Measurements from ENCODE around the gene MAPRE2.

The MAPRE2 gene

DNA sequence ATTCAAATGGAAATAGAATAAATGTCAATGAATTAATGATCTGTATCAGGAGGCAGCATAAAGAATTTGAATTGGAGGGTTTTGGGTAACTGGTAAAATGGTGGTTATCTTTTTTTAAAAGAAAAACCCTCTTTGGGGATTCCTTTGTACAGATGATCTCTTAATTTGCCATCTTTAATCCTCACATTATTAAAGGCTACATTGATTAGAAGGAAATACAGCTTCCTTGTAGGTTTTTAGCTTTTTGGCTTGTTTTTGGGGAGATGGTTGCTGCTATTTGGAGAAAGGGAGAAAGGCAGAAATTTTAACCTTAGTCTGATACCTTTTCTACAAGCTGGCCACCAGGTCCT, 600 bp upstream of the MAPRE2 start:
- H3K36me3 ChIP-seq (replicated peaks; ENCODE audit: low read depth, low read length): peaks cover 5% of the 10 kb centered on the region
- peak overlapping the region; percentile 94 for H3K4me3 ChIP-seq (ENCODE audit: low read length)
- peaks cover 40% of the 10 kb centered on the region for H4K20me1 ChIP-seq (ENCODE audit: insufficient read depth, low read length)
- peak overlapping the region; percentile 92 for H3K27ac ChIP-seq (ENCODE audit: low read length)
- H3K4me2 ChIP-seq (ENCODE audit: low read length): peak overlapping the region; percentile 86
- no peaks in the 10 kb centered on the region for H3K27me3 ChIP-seq (ENCODE audit: low read depth, low read length)
- peak overlapping the region; percentile 81 for H3K9ac ChIP-seq (ENCODE audit: low read length)
- H3K4me1 ChIP-seq (ENCODE audit: low read length): peaks cover 59% of the 10 kb centered on the region
- TF ChIP-seq, protein P1, sequence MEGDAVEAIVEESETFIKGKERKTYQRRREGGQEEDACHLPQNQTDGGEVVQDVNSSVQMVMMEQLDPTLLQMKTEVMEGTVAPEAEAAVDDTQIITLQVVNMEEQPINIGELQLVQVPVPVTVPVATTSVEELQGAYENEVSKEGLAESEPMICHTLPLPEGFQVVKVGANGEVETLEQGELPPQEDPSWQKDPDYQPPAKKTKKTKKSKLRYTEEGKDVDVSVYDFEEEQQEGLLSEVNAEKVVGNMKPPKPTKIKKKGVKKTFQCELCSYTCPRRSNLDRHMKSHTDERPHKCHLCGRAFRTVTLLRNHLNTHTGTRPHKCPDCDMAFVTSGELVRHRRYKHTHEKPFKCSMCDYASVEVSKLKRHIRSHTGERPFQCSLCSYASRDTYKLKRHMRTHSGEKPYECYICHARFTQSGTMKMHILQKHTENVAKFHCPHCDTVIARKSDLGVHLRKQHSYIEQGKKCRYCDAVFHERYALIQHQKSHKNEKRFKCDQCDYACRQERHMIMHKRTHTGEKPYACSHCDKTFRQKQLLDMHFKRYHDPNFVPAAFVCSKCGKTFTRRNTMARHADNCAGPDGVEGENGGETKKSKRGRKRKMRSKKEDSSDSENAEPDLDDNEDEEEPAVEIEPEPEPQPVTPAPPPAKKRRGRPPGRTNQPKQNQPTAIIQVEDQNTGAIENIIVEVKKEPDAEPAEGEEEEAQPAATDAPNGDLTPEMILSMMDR (IDR thresholded peaks at IDR 0.05; ENCODE audit: low read depth, low read length): no peak
- no peak for TF ChIP-seq EZH2phosphoT487 (IDR thresholded peaks at IDR 0.05; ENCODE audit: low read depth)
- no peak overlapping the region for H2AFZ ChIP-seq (ENCODE audit: low read depth, low read length)
- no peaks in the 10 kb centered on the region for H3K9me3 ChIP-seq (ENCODE audit: insufficient read depth, low read length)
- H3K79me2 ChIP-seq (ENCODE audit: low read length): peaks cover 44% of the 10 kb centered on the region

DNA sequence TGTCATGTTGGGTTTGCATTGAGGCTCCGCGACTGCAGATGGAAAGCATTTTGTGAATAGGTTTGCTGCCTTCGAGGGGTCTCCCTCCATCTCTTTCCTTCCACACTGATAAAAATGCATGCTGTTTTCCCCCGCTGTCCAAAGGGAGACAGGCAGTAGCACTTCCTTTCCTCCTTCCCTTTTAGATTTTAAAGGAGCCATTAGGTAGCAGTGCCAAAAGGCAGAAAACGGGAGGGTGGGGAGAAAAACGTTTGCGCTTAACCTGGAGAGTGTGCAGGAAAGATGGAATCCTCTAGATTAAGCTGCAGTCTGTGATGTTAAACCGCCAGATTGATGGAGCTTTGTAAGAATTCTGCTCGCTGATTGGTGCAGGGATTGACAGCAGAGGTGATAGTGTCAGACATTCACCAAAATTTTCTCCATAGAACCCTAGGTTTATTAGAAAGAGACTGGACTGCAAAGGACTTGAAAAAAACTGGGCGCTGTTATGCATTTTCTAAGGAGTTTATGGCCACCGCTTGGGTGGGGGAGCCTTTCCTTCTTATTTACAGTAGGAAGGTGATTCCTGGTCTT, 688 bp downstream of the MAPRE2 start:
- TF ChIP-seq EZH2phosphoT487 (IDR thresholded peaks at IDR 0.05; ENCODE audit: low read depth): no peak
- TF ChIP-seq, protein P1 (IDR thresholded peaks at IDR 0.05; ENCODE audit: low read depth, low read length): no peak
- Histone ChIP-seq H3K79me2 (ENCODE audit: low read length) (peaks cover 57% of the 10 kb centered on the region), H3K27ac (ENCODE audit: low read length) (peak overlapping the region; percentile 92), H3K4me2 (ENCODE audit: low read length) (peak overlapping the region; percentile 75), H3K36me3 (replicated peaks; ENCODE audit: low read depth, low read length) (peaks cover 5% of the 10 kb centered on the region), H3K9me3 (ENCODE audit: insufficient read depth, low read length) (no peaks in the 10 kb centered on the region), H3K4me1 (ENCODE audit: low read length) (peaks cover 72% of the 10 kb centered on the region), H2AFZ (ENCODE audit: low read depth, low read length) (no peak overlapping the region), H3K9ac (ENCODE audit: low read length) (peak overlapping the region; percentile 89), H3K4me3 (ENCODE audit: low read length) (peak overlapping the region; percentile 94), H3K27me3 (ENCODE audit: low read depth, low read length) (no peaks in the 10 kb centered on the region), H4K20me1 (ENCODE audit: insufficient read depth, low read length) (peaks cover 53% of the 10 kb centered on the region)

- no peak for TF ChIP-seq EZH2phosphoT487 (IDR thresholded peaks at IDR 0.05; ENCODE audit: low read depth)
- TF ChIP-seq, protein P1 (IDR thresholded peaks at IDR 0.05; ENCODE audit: low read depth, low read length): no peak
- peak overlapping the region; percentile 75 for H3K4me2 ChIP-seq (ENCODE audit: low read length)
- H3K4me1 ChIP-seq (ENCODE audit: low read length): peaks cover 72% of the 10 kb centered on the region
- H3K36me3 ChIP-seq (replicated peaks; ENCODE audit: low read depth, low read length): peaks cover 8% of the 10 kb centered on the region
- peaks cover 63% of the 10 kb centered on the region for H3K79me2 ChIP-seq (ENCODE audit: low read length)
- no peak overlapping the region for H2AFZ ChIP-seq (ENCODE audit: low read depth, low read length)
- no peaks in the 10 kb centered on the region for H3K9me3 ChIP-seq (ENCODE audit: insufficient read depth, low read length)
- H3K27me3 ChIP-seq (ENCODE audit: low read depth, low read length): no peaks in the 10 kb centered on the region
- peak overlapping the region; percentile 92 for H3K27ac ChIP-seq (ENCODE audit: low read length)
- peaks cover 58% of the 10 kb centered on the region for H4K20me1 ChIP-seq (ENCODE audit: insufficient read depth, low read length)
- peak overlapping the region; percentile 94 for H3K4me3 ChIP-seq (ENCODE audit: low read length)
- peak overlapping the region; percentile 89 for H3K9ac ChIP-seq (ENCODE audit: low read length)
Measured at GRCh38 chr18:35042389-35043071, 1.3 kb downstream of the MAPRE2 start.

- H3K4me1 ChIP-seq (ENCODE audit: low read length): peaks cover 70% of the 10 kb centered on the region
- no peak for TF ChIP-seq EZH2phosphoT487 (IDR thresholded peaks at IDR 0.05; ENCODE audit: low read depth)
- H3K4me2 ChIP-seq (ENCODE audit: low read length): peak overlapping the region; percentile 75
- peak overlapping the region; percentile 89 for H3K9ac ChIP-seq (ENCODE audit: low read length)
- H3K27ac ChIP-seq (ENCODE audit: low read length): no peak overlapping the region
- H3K9me3 ChIP-seq (ENCODE audit: insufficient read depth, low read length): no peaks in the 10 kb centered on the region
- H3K36me3 ChIP-seq (replicated peaks; ENCODE audit: low read depth, low read length): peaks cover 13% of the 10 kb centered on the region
- no peak overlapping the region for H2AFZ ChIP-seq (ENCODE audit: low read depth, low read length)
- H3K79me2 ChIP-seq (ENCODE audit: low read length): peaks cover 70% of the 10 kb centered on the region
- H3K4me3 ChIP-seq (ENCODE audit: low read length): peak overlapping the region; percentile 94
- no peaks in the 10 kb centered on the region for H3K27me3 ChIP-seq (ENCODE audit: low read depth, low read length)
- H4K20me1 ChIP-seq (ENCODE audit: insufficient read depth, low read length): peaks cover 64% of the 10 kb centered on the region
Measured at GRCh38 chr18:35043207-35043606, 2.0 kb downstream of the MAPRE2 start.
